SK-N-SH (cell line): ENCODE measurements around the gene NEK8. TPM values are rescaled to one million over a fixed set of nuclear protein-coding genes. Genes with fewer than 3 reads are reported as not detected.
"Not testable (repeated sequence)": the region's sequence is repeated elsewhere in the genome, so short reads cannot be mapped to it uniquely, and the experiment has no call there.

Experiments used
- CTCF ChIA-PET: fragments of 300-600, 350-600 bp; formaldehyde crosslinking; extraction: SDS; loops from one replicate; lab custom pipeline; 2021; lab: Yijun Ruan, JAX
- POLR2A ChIA-PET: fragments of 350-600 bp; sonication (Branson Sonifier 250); formaldehyde crosslinking; extraction: SDS; loops from one replicate; lab custom pipeline; 2020; ENCODE audit warnings: antibody characterized with exemption, inconsistent platforms; lab: Yijun Ruan, JAX
- DNase-seq: peaks from one replicate; pipeline ENCODE4 v3.0.0; 2012
- H2AFZ ChIP-seq: fragments of 200-600 bp; sonication (generic); 2 replicates; pipeline ENCODE4 v1.8.1; 2016; ENCODE audit warnings: antibody characterized with exemption, mild to moderate bottlenecking, low read depth
- H3F3A ChIP-seq: fragments of 200-600 bp; sonication (generic); replicated peaks from 2 replicates; pipeline ENCODE3; 2016; ENCODE audit warnings: antibody characterized with exemption, mild to moderate bottlenecking; ENCODE audit not compliant: insufficient read depth
- H3K27ac ChIP-seq, 2 experiments: fragments of 200-500 bp in 1 of 2; fragments of 200-600 bp in 1 of 2; sonication (Bioruptor generic) in 1 of 2; sonication (generic), shearing (Covaris generic) in 1 of 2; 2 replicates each; pipeline versions ENCODE4 v1.5.1 to v1.6.1; 2014 to 2016; ENCODE audit warnings: low read depth in 2 of 2, inconsistent platforms in 1 of 2, low read length in 1 of 2, mild to moderate bottlenecking in 1 of 2, mixed read lengths in 1 of 2
- H3K27me3 ChIP-seq: fragments of 200-600 bp; sonication (generic), shearing (Covaris generic); 2 replicates; pipeline ENCODE4 v1.6.1; 2016; ENCODE audit warnings: mixed run types; ENCODE audit not compliant: insufficient read depth
- H3K36me3 ChIP-seq, 2 experiments: fragments of 200-500 bp in 1 of 2; fragments of 200-600 bp in 1 of 2; sonication (Bioruptor generic) in 1 of 2; sonication (generic) in 1 of 2; replicated peaks in 1 of 2; 2 replicates each; pipeline versions ENCODE3 to v1.5.1; 2014 to 2016; ENCODE audit warnings: low read length in 1 of 2, mild to moderate bottlenecking in 1 of 2; ENCODE audit not compliant: insufficient read depth in 2 of 2, control insufficient read depth in 1 of 2
- H3K4me1 ChIP-seq, 2 experiments: fragments of 200-500 bp in 1 of 2; fragments of 200-600 bp in 1 of 2; sonication (Bioruptor generic) in 1 of 2; sonication (generic), shearing (Covaris generic) in 1 of 2; 2 replicates each; pipeline versions ENCODE4 v1.5.1 to v1.6.1; 2014 to 2016; ENCODE audit warnings: low read depth in 1 of 2, low read length in 1 of 2, mixed run types in 1 of 2; ENCODE audit not compliant: insufficient read depth in 2 of 2, control insufficient read depth in 1 of 2
- H3K4me2 ChIP-seq: fragments of 200-600 bp; sonication (generic), shearing (Covaris generic); 2 replicates; pipeline ENCODE4 v1.6.1; 2017; ENCODE audit warnings: mixed run types
- H3K4me3 ChIP-seq, 2 experiments: fragments of 200-500 bp in 1 of 2; fragments of 200-600 bp in 1 of 2; sonication (Bioruptor generic) in 1 of 2; sonication (generic), shearing (Covaris generic) in 1 of 2; 2 replicates each; pipeline versions ENCODE4 v1.5.1 to v1.8.1; 2014 to 2016; ENCODE audit warnings: low read depth in 2 of 2, inconsistent platforms in 1 of 2, low read length in 1 of 2, mild to moderate bottlenecking in 1 of 2, mixed read lengths in 1 of 2, moderate library complexity in 1 of 2
- H3K79me2 ChIP-seq: fragments of 200-600 bp; sonication (generic); 2 replicates; pipeline ENCODE4 v1.8.1; 2017; ENCODE audit warnings: mild to moderate bottlenecking; ENCODE audit not compliant: insufficient read depth
- H3K9ac ChIP-seq: fragments of 200-600 bp; sonication (generic); 2 replicates; pipeline ENCODE4 v1.6.1; 2017; ENCODE audit warnings: mixed run types
- H3K9me2 ChIP-seq: fragments of 200-600 bp; sonication (generic); 2 replicates; pipeline ENCODE4 v1.6.1; 2017; ENCODE audit warnings: mixed run types
- H3K9me3 ChIP-seq: fragments of 200-600 bp; sonication (generic); 2 replicates; pipeline ENCODE4 v1.6.1; 2017; ENCODE audit warnings: mixed run types, mild to moderate bottlenecking, moderate library complexity
- H4K20me1 ChIP-seq: fragments of 200-600 bp; sonication (generic); 2 replicates; pipeline ENCODE4 v1.6.1; 2017; ENCODE audit warnings: mild to moderate bottlenecking, mixed run types; ENCODE audit not compliant: insufficient read depth
- EP300 ChIP-seq, 2 experiments: IDR thresholded peaks; 2 replicates each; pipeline versions ENCODE4 v1.4.0 to v1.6.1; 2012; ENCODE audit warnings: borderline replicate concordance in 1 of 2, low read depth in 1 of 2, low read length in 1 of 2
- FOSL2 ChIP-seq: IDR thresholded peaks from 2 replicates; pipeline ENCODE4 v1.4.0; 2012; ENCODE audit warnings: low read depth, mild to moderate bottlenecking, moderate library complexity, borderline replicate concordance
- JUND ChIP-seq: IDR thresholded peaks from 2 replicates; pipeline ENCODE4 v1.4.0; 2012
- RAD21 ChIP-seq: IDR thresholded peaks from 2 replicates; pipeline ENCODE4 v1.6.1; 2012; ENCODE audit warnings: mild to moderate bottlenecking, low read length
- RCOR1 ChIP-seq: fragments of 150-350 bp; IDR thresholded peaks from 2 replicates; pipeline ENCODE4 v1.6.1; 2017; ENCODE audit warnings: antibody characterized with exemption, low read length
- TAF1 ChIP-seq: IDR thresholded peaks from 2 replicates; pipeline ENCODE4 v1.6.1; 2012; ENCODE audit warnings: low read depth, mild to moderate bottlenecking, low read length, moderate library complexity, borderline replicate concordance
- USF2 ChIP-seq: fragments of 150-350 bp; IDR thresholded peaks from 2 replicates; pipeline ENCODE4 v1.6.1; 2017; ENCODE audit warnings: antibody characterized with exemption, low read length, low read depth, borderline replicate concordance
- WGBS: methylation state at CpG from one replicate; pipeline ENCODE4 v1.1.6; 2017; ENCODE audit warnings: low lambda C conversion rate; 5-methylcytosine and 5-hydroxymethylcytosine counted together
- polyA plus RNA-seq, 3 experiments: library from polyadenylated mRNA; depleted of rRNA; stranded (reverse); fragments of >200 nt; gene quantifications; 2 replicates each; pipeline ENCODE4 v1.2.3, GENCODE V29; 2012

Gene NEK8
- polyA plus RNA-seq, 1 of the 3 experiments (the other 2 are of a cell fraction) = 6.0 TPM

GRCh38 chr17:28735242-28735722, 6.7 kb downstream of the NEK8 start:
- H3K36me3 ChIP-seq = no peaks in the 10 kb centered on the region
- no peaks in the 10 kb centered on the region for H3K9me3 ChIP-seq
- no peak overlapping the region for H3K4me3 ChIP-seq
- no peaks in the 10 kb centered on the region for H3K79me2 ChIP-seq
- H3K9me2 ChIP-seq = no peaks in the 10 kb centered on the region
- H3K27me3 ChIP-seq = no peaks in the 10 kb centered on the region
- H3K4me1 ChIP-seq = no peaks in the 10 kb centered on the region
- 0 out of 2 replicates have a peak, but pooled peaks have one; percentile 7 for TF ChIP-seq FOSL2
- no peak for TF ChIP-seq RCOR1
- H2AFZ ChIP-seq = no peak overlapping the region
- H3K9ac ChIP-seq = no peak overlapping the region
- H4K20me1 ChIP-seq = no peaks in the 10 kb centered on the region
- WGBS = 62% methylated on average over 4 of the region's 5 CpGs
- CTCF ChIA-PET = interaction anchor here (1.1 to 1.2 kb wide), 3 partner anchors 9 to 14 kb away, joined by 3 to 8 read pairs (median 5); partner anchors contain the start of gene TLCD1
- POLR2A ChIA-PET = interaction anchor here (0.8 kb wide), 1 partner anchor 8 kb away, joined by 3 read pairs; the partner anchor contains the start of gene TRAF4
- H3K4me2 ChIP-seq = no peak overlapping the region
- H3K27ac ChIP-seq = no peak overlapping the region
- H3F3A ChIP-seq = no peaks in the 10 kb centered on the region
- no peak for DNase-seq

GRCh38 chr17:28735913-28736769, 7.6 kb downstream of the NEK8 start:
- not testable (repeated sequence) for H3K4me3 ChIP-seq, H3K4me1 ChIP-seq, H2AFZ ChIP-seq, H3K36me3 ChIP-seq, H3K4me2 ChIP-seq, H3K27ac ChIP-seq, H4K20me1 ChIP-seq, H3K9me2 ChIP-seq, DNase-seq, H3K9me3 ChIP-seq, H3F3A ChIP-seq, H3K79me2 ChIP-seq, H3K9ac ChIP-seq, H3K27me3 ChIP-seq
- WGBS = 90% methylated on average over 7 of the region's 8 CpGs
- CTCF ChIA-PET = interaction anchor here (1.1 to 1.2 kb wide), 2 partner anchors 9 to 11 kb away, joined by 3 to 8 read pairs; partner anchors contain the start of gene TLCD1
- POLR2A ChIA-PET = interaction anchor here (0.8 kb wide), 1 partner anchor 7 kb away, joined by 3 read pairs; the partner anchor contains the start of gene TRAF4

GRCh38 chr17:28737316-28737715, 8.7 kb downstream of the NEK8 start:
- Histone ChIP-seq H3K4me3 (no peak overlapping the region), H3K36me3 (no peaks in the 10 kb centered on the region), H3K9ac (no peak overlapping the region), H3F3A (peaks cover 7% of the 10 kb centered on the region), H2AFZ (no peak overlapping the region), H3K79me2 (peaks cover 4% of the 10 kb centered on the region; the same call in 1 of the 2 replicates), H4K20me1 (no peaks in the 10 kb centered on the region), H3K4me1 (peaks cover under 1 to 15% of the 10 kb centered on the region in 2 experiments; a peak in 2 of 4 replicates), H3K9me2 (no peaks in the 10 kb centered on the region), H3K4me2 (no peak overlapping the region), H3K27me3 (no peaks in the 10 kb centered on the region), H3K9me3 (no peaks in the 10 kb centered on the region), H3K27ac (no peak overlapping the region)
- CTCF ChIA-PET = no interaction called here
- TF ChIP-seq RAD21 (no peak), USF2 (no peak), TAF1 (no peak), EP300 (IDR thresholded peaks at IDR 0.05; ENCODE audit: borderline replicate concordance in 1 of 2, low read depth in 1 of 2, low read length in 1 of 2) (no peak), JUND (no peak)
- no peak for DNase-seq
- 92% methylated on average over 11 of the region's 12 CpGs for WGBS
- POLR2A ChIA-PET = no interaction called here
